HG03045 (cell line): Measurements from ENCODE around the gene KAT7.

Experiments used
- ATAC-seq: cut with Tn5 transposase; IDR thresholded peaks from one replicate; pipeline ENCODE4 v1.9.1; 2021; ENCODE audit warnings: mild to moderate bottlenecking, moderate library complexity; ENCODE audit not compliant: unreplicated experiment

The KAT7 gene

DNA sequence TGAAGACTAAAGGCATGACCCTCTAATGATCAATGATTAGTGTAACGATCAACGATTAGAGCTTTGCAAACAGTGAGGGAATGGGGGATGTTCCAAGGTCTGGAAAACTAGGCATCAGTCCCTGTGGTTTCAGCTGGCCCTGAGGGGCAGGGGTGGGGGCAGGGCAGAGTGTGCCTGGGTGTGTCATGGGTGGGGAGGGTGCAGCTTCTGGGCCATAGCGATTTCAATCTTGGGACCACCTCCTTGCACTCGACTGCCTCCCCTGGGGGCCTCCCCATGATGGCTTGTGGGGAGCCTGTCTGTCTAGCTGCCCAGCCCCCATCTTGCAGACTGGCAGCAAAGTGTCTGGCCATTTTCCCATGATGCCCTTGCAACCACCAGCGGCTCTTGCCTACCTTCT lies 51.0 kb downstream of the KAT7 start:
- no peak for ATAC-seq

GRCh38 chr17:49841548-49841947 lies 53.1 kb downstream of the KAT7 start:
- ATAC-seq = no peak

DNA sequence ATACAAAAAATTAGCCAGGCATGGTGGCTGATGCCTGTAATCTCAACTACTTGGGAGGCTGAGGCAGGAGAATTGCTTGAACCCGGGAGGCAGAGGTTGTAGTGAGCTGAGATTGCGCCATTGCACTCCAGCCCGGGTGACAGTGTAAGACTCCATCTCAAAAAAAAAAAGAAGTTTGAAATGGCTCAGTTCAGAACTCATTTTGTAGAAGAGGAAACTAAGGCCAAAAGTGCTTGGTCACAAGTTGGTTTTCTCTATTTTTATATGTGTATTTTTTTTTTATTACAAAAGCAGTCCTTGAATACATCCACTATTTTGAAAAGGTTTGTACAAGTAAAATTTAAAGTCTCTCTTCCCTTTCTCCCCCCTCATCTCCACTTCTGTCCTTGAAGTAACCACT lies 53.9 kb downstream of the KAT7 start:
- no peak for ATAC-seq

- no peak for ATAC-seq
Measured at GRCh38 chr17:49842846-49843245, 54.4 kb downstream of the KAT7 start.

DNA sequence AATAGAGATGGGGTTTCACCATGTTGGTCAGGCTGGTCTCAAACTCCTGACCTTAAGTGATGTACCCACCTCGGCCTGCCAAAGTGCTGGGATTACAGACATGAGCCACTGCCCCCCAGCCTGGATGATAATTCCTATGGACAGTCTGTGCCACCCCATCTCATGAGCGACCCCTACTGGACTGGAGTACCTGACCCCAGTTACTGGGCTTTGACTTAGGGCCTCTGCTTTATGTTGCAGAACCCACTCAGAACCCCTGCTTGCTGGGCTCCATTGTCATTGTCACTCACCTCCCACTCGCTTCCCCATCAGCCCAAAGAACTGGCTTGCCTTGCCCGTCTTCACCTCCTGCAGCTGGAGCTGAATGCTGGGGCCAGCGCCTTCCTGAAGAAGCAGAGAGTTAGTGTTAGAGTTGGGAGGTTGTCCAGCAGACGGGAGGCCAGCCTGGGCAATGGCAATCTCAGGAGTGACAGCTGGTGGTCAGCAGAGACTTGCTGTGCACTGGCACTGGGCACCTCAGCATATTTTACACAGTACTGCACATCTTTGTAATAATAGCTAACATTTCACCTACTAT lies 55.4 kb downstream of the KAT7 start:
- no peak for ATAC-seq

DNA sequence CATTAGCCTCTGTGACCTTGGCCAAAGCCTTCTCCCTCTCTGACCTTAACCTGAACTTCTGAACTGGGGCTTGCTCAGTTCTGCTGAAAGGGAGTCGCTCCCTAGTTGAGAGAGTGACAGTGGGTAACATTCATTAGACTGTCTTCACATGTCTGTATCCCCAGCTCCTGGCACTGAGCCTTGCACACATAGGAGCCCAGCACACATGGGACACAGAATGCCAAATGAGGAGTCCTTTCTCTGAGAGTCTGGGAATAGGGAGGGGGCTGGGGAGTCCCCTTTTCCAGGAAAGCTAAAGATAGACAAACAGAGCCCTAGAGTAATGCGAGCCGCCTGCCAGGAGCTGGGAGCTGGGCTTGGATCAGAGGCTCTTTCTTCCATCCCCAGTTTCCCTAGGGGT lies 56.8 kb downstream of the KAT7 start:
- no peak for ATAC-seq

DNA sequence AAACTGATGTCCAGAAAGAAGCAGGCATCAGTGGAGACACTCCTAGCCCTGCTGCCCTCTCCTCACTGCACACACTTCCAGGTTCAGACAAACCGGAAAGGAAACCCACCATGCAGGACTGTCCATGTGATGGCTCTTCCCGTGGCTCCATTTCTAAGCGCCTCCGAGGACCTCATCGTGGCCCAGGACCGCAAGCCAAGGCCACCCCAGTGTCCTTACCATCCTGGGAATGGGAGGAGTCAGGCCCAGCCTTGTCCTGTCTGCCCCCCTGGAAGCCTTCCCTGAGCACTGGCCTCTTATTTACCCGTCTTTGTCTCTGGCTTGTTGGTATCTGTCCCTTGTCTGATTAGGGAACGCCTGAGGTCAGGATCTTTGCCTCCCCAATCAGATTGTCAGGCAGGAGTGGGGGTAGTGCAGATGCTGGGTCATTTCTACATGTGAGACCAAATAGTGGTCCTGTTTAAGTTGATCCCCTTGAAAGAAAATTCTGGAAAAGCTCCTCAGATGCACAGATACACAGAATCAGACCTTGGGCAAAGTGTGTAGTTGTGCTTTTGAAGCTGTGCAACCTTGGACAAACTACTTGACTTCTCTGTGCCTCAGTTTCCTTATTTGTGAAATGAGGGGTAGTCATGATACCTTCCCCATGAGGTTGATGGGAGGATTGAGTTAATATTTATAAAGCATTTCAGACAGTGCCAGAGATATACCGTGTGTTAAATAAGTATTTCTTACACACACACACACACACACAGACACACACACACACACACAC lies 58.6 kb downstream of the KAT7 start:
- no peak for ATAC-seq

- no peak for ATAC-seq
Measured at GRCh38 chr17:49848019-49848473, 59.6 kb downstream of the KAT7 start, which contains the start of gene TAC4. TAC4 (minus strand) TSS chr17:49848069; CDS start chr17:49848017, 52 bp downstream.

DNA sequence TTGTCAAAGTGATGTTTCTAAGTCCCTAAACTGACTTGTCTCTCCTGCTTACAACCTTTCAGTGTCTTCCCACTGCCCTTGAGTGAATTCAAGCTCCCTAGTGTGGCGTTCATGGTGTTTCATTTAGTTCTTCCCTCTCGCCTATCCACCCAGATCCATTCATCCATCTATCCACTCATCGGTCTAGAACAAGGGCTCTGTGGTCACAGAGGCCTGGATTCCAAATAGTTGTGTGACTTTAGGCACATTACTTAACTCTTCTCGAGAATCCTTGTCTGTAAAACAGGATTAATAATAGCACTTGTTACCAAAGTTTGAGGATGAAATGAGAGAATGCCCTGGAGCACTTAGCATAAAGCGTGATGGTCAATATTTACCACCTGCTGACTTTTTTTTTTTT lies 60.3 kb downstream of the KAT7 start:
- no peak for ATAC-seq

GRCh38 chr17:49850218-49850610 lies 61.7 kb downstream of the KAT7 start:
- no peak for ATAC-seq

GRCh38 chr17:49850772-49851386 lies 62.4 kb downstream of the KAT7 start:
- ATAC-seq = no peak

DNA sequence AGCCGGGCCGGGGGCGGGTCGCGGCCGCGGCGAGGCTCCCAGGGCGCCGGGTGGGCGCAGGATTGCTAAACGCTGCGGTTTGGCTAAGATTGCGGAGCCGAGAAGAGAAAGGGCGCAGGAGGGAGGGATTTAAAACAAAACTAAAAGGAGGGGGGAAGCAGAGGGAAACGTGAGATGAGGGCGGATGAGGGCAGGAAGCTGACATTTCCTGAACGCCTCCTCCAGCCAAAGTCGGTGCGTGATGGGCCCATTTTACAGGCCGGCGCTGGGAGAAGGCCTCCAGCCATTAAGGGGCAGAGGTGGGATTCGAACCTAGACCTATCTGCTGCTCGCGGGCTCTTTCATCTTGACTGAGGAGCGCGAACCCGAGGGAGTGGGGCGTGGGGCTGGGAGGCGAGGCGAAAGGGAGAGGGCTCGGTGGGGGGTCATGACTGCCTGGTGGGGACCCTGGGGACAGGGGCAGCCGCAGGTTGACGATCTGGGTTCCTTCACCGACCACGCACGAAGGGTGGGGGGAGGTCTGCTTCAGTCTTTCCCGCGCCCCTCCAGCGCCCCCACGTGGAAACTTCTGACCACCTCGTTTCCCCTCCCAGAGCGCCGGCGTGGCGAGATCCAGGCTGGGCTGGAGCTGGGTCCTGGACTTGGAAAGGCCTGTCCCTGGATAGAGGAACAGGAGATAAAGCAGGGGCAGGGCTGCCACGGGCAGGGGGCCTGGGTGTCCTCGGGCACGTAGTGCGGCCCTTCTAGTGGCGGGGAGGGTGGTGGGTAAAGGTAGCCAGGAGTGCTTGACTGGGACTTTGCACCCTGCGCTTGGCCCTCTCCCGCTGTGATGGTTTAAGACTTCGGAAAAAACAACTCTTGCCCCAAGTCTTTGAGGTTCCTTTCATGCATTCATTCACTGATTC lies 63.2 kb downstream of the KAT7 start:
- no peak for ATAC-seq

GRCh38 chr17:49853470-49854015 lies 65.1 kb downstream of the KAT7 start:
- no peak for ATAC-seq

GRCh38 chr17:49854126-49854525 lies 65.6 kb downstream of the KAT7 start:
- no peak for ATAC-seq

DNA sequence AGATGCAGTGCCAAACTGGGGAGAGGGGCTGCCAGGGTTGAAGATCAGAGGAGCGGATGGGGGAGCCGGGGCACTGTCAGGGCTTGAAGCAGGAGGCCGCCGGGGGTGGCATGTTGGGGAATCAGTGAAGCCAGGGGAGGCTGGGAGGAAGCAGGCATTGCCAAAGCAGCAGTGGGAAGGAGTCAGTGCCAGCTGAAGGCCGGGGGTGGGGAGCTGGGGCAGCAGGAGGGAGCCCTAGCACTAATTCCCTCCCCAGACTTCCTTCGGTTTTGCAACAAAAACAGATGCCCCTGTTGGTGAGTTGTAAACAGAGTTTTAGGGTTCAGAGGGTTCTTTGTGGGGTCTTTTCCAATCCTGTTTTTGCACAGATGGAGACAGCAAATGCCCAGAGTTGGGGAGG lies 70.3 kb downstream of the KAT7 start:
- no peak for ATAC-seq

DNA sequence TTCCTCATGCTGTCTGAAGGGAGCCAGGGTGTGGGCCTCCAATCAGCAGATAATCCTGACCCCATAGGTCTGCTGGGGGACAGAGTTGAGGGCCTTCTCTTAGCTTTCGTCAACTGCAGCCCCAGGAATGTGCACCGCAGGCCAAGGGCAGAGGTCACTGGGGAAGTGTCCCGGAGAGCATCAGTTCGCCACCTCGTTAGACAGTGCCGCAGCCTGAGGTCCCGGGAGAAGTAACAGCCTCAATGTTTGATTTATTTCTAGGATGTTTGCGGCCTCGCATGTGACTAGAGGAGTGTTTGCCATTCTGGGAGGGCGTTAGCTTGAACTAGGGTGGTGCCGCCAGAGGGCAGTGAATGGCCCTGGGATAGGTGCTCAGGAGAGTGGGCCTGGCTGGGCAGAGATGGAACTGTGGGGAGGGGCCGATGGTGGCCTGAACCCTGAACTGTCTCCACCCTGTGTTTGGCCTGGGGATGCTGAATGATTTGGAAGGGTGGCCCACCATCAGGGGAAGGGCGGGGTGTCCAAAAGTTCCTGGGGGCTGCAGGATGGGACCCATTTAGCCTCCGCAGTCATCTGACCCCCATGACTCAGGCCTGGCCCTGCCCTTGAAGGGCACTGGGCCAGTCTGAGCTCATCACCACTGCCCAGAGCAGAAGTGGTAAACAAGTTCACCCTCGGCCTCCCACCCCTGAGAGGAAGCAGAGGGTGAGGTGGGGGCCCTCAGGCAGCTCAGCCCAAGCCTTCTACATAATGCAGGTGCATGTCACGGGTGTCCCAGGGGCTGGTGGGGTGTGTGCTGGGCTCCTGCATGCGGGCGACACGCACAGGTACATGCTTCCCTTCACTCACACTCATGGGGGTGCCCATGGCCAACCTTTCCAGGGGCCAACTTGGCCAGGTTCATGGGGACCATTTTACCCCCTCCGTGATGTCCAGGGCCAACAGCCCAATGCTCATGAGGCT lies 71.8 kb downstream of the KAT7 start:
- no peak for ATAC-seq

GRCh38 chr17:49861150-49861884 lies 72.8 kb downstream of the KAT7 start:
- no peak for ATAC-seq

- ATAC-seq = no peak
Measured at GRCh38 chr17:49862781-49863331, 74.4 kb downstream of the KAT7 start.

- ATAC-seq = no peak
Measured at GRCh38 chr17:49866019-49866380, 77.5 kb downstream of the KAT7 start.
